HepG2 (cell line): ENCODE measurements around the gene KLF6. TPM values are rescaled to one million over a fixed set of nuclear protein-coding genes. Genes with fewer than 3 reads are reported as not detected.

Experiments
- ATAC-seq: fragments of 200-7000 bp; cut with Tn5 transposase; 3 replicates; pipeline ENCODE4 v1.9.1; 2020; ENCODE audit warnings: mild to moderate bottlenecking, moderate library complexity
- BruUV-seq: library from RNA; stranded (reverse); fragments of 400-500 nt; replicated peaks from 2 replicates; lab custom pipeline; 2021; lab: Mats Ljungman, UMichigan
- CTCF ChIA-PET: fragments of 300-600 bp; formaldehyde crosslinking; extraction: SDS; loops from one replicate; lab custom pipeline; 2021; ENCODE audit warnings: low total read pairs, inconsistent platforms, low intra/inter-chr PET ratio; lab: Yijun Ruan, JAX
- POLR2A ChIA-PET: fragments of 350-600 bp; sonication (Branson Sonifier 250); formaldehyde crosslinking; loops from one replicate; lab custom pipeline; 2020; ENCODE audit warnings: antibody characterized with exemption, inconsistent platforms; lab: Yijun Ruan, JAX
- DNase-seq: peaks from one replicate; pipeline ENCODE4 v3.0.0-alpha.2; 2015; ENCODE audit warnings: low spot score
- FAIRE-seq: peaks from 3 replicates; lab custom pipeline; 2011; peaks lifted over from hg19 to GRCh38; lab: Jason Lieb, UNC
- H2AFZ ChIP-seq: one replicate; pipeline ENCODE4 v1.6.1; 2011; ENCODE audit warnings: low read length, inconsistent platforms
- H3K27ac ChIP-seq: fragments of 300-600 bp; 3 replicates; pipeline ENCODE4 v1.8.0; 2011; ENCODE audit warnings: mixed run types, mild to moderate bottlenecking, mixed read lengths, low read length, inconsistent platforms; ENCODE audit not compliant: insufficient read depth; ENCODE audit errors: extremely low read length
- H3K27me3 ChIP-seq, 2 experiments: fragments of 200-600 bp in 1 of 2; 2 replicates in 1 of 2; 3 replicates in 1 of 2; pipeline versions ENCODE4 v1.6.0 to v1.8.0; 2011; ENCODE audit warnings: low read length in 2 of 2, mild to moderate bottlenecking in 2 of 2, moderate library complexity in 2 of 2, inconsistent platforms in 1 of 2; ENCODE audit not compliant: insufficient read depth in 2 of 2, control insufficient read depth in 1 of 2
- H3K36me3 ChIP-seq, 2 experiments: fragments of 200-600 bp in 1 of 2; replicated peaks in 1 of 2; 2 replicates in 1 of 2; 3 replicates in 1 of 2; pipeline versions ENCODE4 v1.5.1 to v1.8.0; 2011; ENCODE audit warnings: low read length in 2 of 2, inconsistent platforms in 1 of 2; ENCODE audit not compliant: insufficient read depth in 2 of 2, control insufficient read depth in 1 of 2
- H3K4me1 ChIP-seq: 2 replicates; pipeline ENCODE4 v1.5.1; 2012; ENCODE audit warnings: low read length, inconsistent platforms; ENCODE audit not compliant: insufficient read depth
- H3K4me2 ChIP-seq: 2 replicates; pipeline ENCODE4 v1.6.0; 2011; ENCODE audit warnings: low read depth, low read length, inconsistent platforms
- H3K4me3 ChIP-seq, 3 experiments: fragments of 200-600 bp in 1 of 3; sonication (generic), shearing (Covaris generic) in 1 of 3; replicated peaks in 1 of 3; 2 replicates each; pipeline ENCODE4 v1.5.1; 2011 to 2016; ENCODE audit warnings: low read length in 3 of 3, inconsistent platforms in 2 of 3, low read depth in 2 of 3, mild to moderate bottlenecking in 2 of 3, control low read depth in 1 of 3, mixed read lengths in 1 of 3; ENCODE audit not compliant: insufficient read depth in 1 of 3
- H3K79me2 ChIP-seq: one replicate; pipeline ENCODE4 v1.6.1; 2011; ENCODE audit warnings: low read length, inconsistent platforms; ENCODE audit not compliant: insufficient read depth
- H3K9ac ChIP-seq: 2 replicates; pipeline ENCODE4 v1.6.0; 2011; ENCODE audit warnings: mild to moderate bottlenecking, low read depth, low read length, inconsistent platforms; ENCODE audit not compliant: insufficient read depth
- H3K9me3 ChIP-seq: 2 replicates; pipeline ENCODE4 v1.5.1; 2012; ENCODE audit warnings: mild to moderate bottlenecking, low read length
- H4K20me1 ChIP-seq: 2 replicates; pipeline ENCODE4 v1.6.0; 2011; ENCODE audit warnings: inconsistent platforms, mild to moderate bottlenecking, low read length, moderate library complexity; ENCODE audit not compliant: insufficient read depth
- MAFF ChIP-seq: IDR thresholded peaks from 2 replicates; pipeline ENCODE4 v1.6.1; 2011; ENCODE audit warnings: low read depth, low read length, improper control_type of control experiment
- MAFK ChIP-seq, 2 experiments: IDR thresholded peaks in 1 of 2; conservative IDR thresholded peaks in 1 of 2; 2 replicates each; pipeline ENCODE4 v1.6.1; 2011; ENCODE audit warnings: improper control_type of control experiment in 2 of 2, low read length in 2 of 2
- NR2F6 ChIP-seq, 2 experiments: IDR thresholded peaks; 2 replicates each; pipeline ENCODE4 v1.6.1; 2016; ENCODE audit warnings: antibody characterized with exemption in 1 of 2, mild to moderate bottlenecking in 1 of 2
- POLR2A ChIP-seq, 2 experiments: IDR thresholded peaks; 2 replicates each; pipeline ENCODE4 v1.6.1; 2011; ENCODE audit warnings: low read depth in 2 of 2, low read length in 2 of 2, mild to moderate bottlenecking in 1 of 2, moderate library complexity in 1 of 2; ENCODE audit not compliant: insufficient read depth in 1 of 2
- RARA ChIP-seq: IDR thresholded peaks from 2 replicates; pipeline ENCODE4 v1.6.1; 2016; ENCODE audit warnings: missing genetic modification reagents, missing compliant biosample characterization
- RXRB ChIP-seq: IDR thresholded peaks from 2 replicates; pipeline ENCODE4 v1.6.1; 2016; ENCODE audit warnings: borderline replicate concordance, missing genetic modification reagents, missing compliant biosample characterization
- SP2 ChIP-seq: sonication (generic); formaldehyde crosslinking; IDR thresholded peaks from 2 replicates; pipeline ENCODE4 v1.5.1; 2020; ENCODE audit warnings: mild to moderate bottlenecking, missing genetic modification reagents
- SSRP1 ChIP-seq: IDR thresholded peaks from 2 replicates; pipeline ENCODE4 v1.6.1; 2016; ENCODE audit warnings: control low read depth
- TEAD3 ChIP-seq: optimal IDR thresholded peaks from 2 replicates; pipeline ENCODE3; 2016; ENCODE audit warnings: borderline replicate concordance
- ZEB1 ChIP-seq: IDR thresholded peaks from 2 replicates; pipeline ENCODE4 v1.6.1; 2012; ENCODE audit warnings: mild to moderate bottlenecking, low read depth, inconsistent platforms; ENCODE audit not compliant: insufficient replicate concordance
- ZMYM2 ChIP-seq: sonication (generic); formaldehyde crosslinking; IDR thresholded peaks from 2 replicates; pipeline ENCODE4 v1.8.0; 2022; ENCODE audit warnings: mild to moderate bottlenecking, missing genetic modification reagents
- ZNF331 ChIP-seq: sonication (generic); formaldehyde crosslinking; IDR thresholded peaks from 2 replicates; pipeline ENCODE4 v1.4.0; 2020; ENCODE audit warnings: missing genetic modification reagents
- ZNF790 ChIP-seq: sonication (generic); formaldehyde crosslinking; IDR thresholded peaks from 2 replicates; pipeline ENCODE4 v1.8.0; 2022; ENCODE audit warnings: missing genetic modification reagents, mild to moderate bottlenecking, borderline replicate concordance
- ZNF879 ChIP-seq: sonication (generic); formaldehyde crosslinking; IDR thresholded peaks from 2 replicates; pipeline ENCODE4 v1.8.1; 2023; ENCODE audit warnings: missing genetic modification reagents
- ZSCAN22 ChIP-seq: sonication (generic); formaldehyde crosslinking; IDR thresholded peaks from 2 replicates; pipeline ENCODE4 v1.4.0; 2020; ENCODE audit warnings: mild to moderate bottlenecking, missing genetic modification reagents
- WGBS: methylation state at CpG from one replicate; pipeline ENCODE4 v1.1.6; 2017; ENCODE audit warnings: low lambda C conversion rate; 5-methylcytosine and 5-hydroxymethylcytosine counted together
- in situ Hi-C: cut with HindIII; loops from 2 replicates; pipeline ENCODE4 v1.10.0; 2017; ENCODE audit warnings: low pct_unique_long_range_greater_than_20kb; ENCODE audit not compliant: extremely low pct_ligation_motif_present
- intact Hi-C: fragments of 100-400 bp; cut with micrococcal nuclease; formaldehyde crosslinking; loops from one replicate; pipeline ENCODE4 v1.10.0; 2022; ENCODE audit not compliant: unreplicated experiment
- polyA plus RNA-seq, 8 experiments: library from polyadenylated mRNA; depleted of rRNA in 3 of 8; stranded (reverse) in 7 of 8; unstranded in 1 of 8; fragments of >200 nt; fragmentation: Illumina TruSeq in 4 of 8; extraction: Trizol in 4 of 8; gene quantifications; 2 replicates each; pipeline versions ENCODE4 v1.2.1 to v1.2.3, GENCODE V29; 2011 to 2016; ENCODE audit warnings: low read depth in 4 of 8, missing spikeins in 1 of 8, mixed read lengths in 1 of 8; ENCODE audit not compliant: insufficient read depth in 1 of 8
- total RNA-seq, 5 experiments: library from RNA; depleted of rRNA; stranded (reverse); fragments of >200 nt; fragmentation: Illumina TruSeq; extraction: Trizol; gene quantifications; 2 replicates each; pipeline ENCODE4 v1.2.3, GENCODE V29; 2016; ENCODE audit warnings: low read depth in 1 of 5
- TF ChIP-seq, protein P1 (sequence below): IDR thresholded peaks from 2 replicates; pipeline ENCODE4 v1.4.0; 2020; ENCODE audit warnings: mild to moderate bottlenecking, missing genetic modification reagents
- TF ChIP-seq, protein P2 (sequence below): IDR thresholded peaks from 2 replicates; pipeline ENCODE4 v1.6.1; 2016; ENCODE audit warnings: missing compliant biosample characterization, missing genetic modification reagents, borderline replicate concordance
- TF ChIP-seq, protein P3 (sequence below): sonication (generic); formaldehyde crosslinking; IDR thresholded peaks from 2 replicates; pipeline ENCODE4 v1.4.0; 2020; ENCODE audit warnings: missing genetic modification reagents

KLF6 gene
- total and polyA plus RNA-seq, 2 of the 13 experiments (the other 11 are each of a cell fraction or from before 2014, with no cell fraction given): 27.0 to 71.9 TPM

DNA sequence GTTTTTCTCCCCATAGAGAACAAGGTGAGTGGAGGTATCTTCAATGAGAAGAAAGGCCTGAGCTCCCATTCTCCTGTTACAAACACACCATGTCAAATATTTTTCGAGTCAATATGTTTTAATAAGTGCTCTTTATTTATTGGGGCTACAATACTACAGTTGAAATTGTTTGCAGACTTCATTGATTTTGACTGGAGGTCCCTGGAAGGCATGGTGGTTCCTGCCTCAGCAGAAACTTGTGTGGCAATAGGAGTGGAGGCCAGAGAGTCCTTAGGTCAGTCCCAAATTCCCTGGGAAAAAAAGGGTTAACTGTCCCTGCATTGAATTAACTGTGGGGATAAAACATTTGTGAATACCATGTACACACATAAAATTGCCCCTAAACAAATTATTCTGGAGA lies 22.7 kb downstream of the KLF6 start (continued):
- TF ChIP-seq POLR2A (IDR thresholded peaks at IDR 0.05; ENCODE audit: insufficient read depth in 1 of 2, low read depth in 2 of 2, low read length in 2 of 2): no peak
- no peak for TF ChIP-seq ZSCAN22 (CRISPR knock-in tag)

DNA sequence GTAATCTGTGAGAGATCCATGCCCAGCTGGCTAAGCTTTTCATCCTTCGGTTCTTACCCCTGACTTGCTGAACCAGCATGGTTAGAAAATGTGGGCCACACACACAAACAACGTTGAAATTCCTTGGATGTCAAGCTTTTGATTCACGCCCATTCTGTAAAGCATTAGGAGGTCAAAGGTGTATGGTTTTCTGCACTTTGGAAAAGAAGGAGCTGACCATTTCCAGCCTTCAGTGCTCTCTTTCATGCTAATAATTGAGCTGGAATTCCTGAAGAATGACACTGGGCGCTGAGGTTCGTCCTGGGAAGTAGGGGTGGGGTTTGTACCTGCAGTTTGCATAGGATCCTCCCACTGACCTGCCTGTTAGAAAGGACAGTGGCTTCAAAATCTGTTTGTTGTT lies 23.1 kb downstream of the KLF6 start:
- POLR2A ChIA-PET: interaction anchor here (1.0 to 2.2 kb wide), 4 partner anchors 13 to 49 kb away, joined by 3 to 12 read pairs (median 4); partner anchors contain the start of gene KLF6
- FAIRE-seq: no peak
- Histone ChIP-seq H4K20me1 (no peaks in the 10 kb centered on the region), H3K79me2 (no peaks in the 10 kb centered on the region), H3K27me3 (peaks cover 0 to 11% of the 10 kb centered on the region in 2 experiments; a peak in 2 of 5 replicates), H3K36me3 (no peaks in the 10 kb centered on the region), H3K4me1 (peaks cover 77% of the 10 kb centered on the region), H2AFZ (no peak overlapping the region), H3K9me3 (no peaks in the 10 kb centered on the region), H3K4me3 (no peak overlapping the region), H3K4me2 (peak overlapping the region; percentile 28; the same call in 1 of the 2 replicates), H3K27ac (no peak overlapping the region), H3K9ac (no peak overlapping the region)
- BruUV-seq: no TSS peak
- ATAC-seq: peak; percentile 13; the same call in 2 of the 3 replicates
- DNase-seq: peak; percentile 73
- WGBS: 8% methylated on average over 5 of the region's 5 CpGs
- in situ Hi-C loops: loop anchor here (25.0 kb wide), 1 partner anchor 525 kb away; no protein-coding TSS in a partner anchor
- intact Hi-C loops: no loop called here
- CTCF ChIA-PET: no interaction called here
- peak; percentile 78 for TF ChIP-seq TEAD3 (CRISPR knock-in tag)
- TF ChIP-seq ZEB1: peak; percentile 43
- no peak for TF ChIP-seq ZMYM2
- TF ChIP-seq SSRP1 (CRISPR knock-in tag): no peak
- TF ChIP-seq, protein P1, sequence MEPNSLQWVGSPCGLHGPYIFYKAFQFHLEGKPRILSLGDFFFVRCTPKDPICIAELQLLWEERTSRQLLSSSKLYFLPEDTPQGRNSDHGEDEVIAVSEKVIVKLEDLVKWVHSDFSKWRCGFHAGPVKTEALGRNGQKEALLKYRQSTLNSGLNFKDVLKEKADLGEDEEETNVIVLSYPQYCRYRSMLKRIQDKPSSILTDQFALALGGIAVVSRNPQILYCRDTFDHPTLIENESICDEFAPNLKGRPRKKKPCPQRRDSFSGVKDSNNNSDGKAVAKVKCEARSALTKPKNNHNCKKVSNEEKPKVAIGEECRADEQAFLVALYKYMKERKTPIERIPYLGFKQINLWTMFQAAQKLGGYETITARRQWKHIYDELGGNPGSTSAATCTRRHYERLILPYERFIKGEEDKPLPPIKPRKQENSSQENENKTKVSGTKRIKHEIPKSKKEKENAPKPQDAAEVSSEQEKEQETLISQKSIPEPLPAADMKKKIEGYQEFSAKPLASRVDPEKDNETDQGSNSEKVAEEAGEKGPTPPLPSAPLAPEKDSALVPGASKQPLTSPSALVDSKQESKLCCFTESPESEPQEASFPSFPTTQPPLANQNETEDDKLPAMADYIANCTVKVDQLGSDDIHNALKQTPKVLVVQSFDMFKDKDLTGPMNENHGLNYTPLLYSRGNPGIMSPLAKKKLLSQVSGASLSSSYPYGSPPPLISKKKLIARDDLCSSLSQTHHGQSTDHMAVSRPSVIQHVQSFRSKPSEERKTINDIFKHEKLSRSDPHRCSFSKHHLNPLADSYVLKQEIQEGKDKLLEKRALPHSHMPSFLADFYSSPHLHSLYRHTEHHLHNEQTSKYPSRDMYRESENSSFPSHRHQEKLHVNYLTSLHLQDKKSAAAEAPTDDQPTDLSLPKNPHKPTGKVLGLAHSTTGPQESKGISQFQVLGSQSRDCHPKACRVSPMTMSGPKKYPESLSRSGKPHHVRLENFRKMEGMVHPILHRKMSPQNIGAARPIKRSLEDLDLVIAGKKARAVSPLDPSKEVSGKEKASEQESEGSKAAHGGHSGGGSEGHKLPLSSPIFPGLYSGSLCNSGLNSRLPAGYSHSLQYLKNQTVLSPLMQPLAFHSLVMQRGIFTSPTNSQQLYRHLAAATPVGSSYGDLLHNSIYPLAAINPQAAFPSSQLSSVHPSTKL (CRISPR knock-in tag): peak; percentile 25
- no peak for TF ChIP-seq SP2
- TF ChIP-seq, protein P2, sequence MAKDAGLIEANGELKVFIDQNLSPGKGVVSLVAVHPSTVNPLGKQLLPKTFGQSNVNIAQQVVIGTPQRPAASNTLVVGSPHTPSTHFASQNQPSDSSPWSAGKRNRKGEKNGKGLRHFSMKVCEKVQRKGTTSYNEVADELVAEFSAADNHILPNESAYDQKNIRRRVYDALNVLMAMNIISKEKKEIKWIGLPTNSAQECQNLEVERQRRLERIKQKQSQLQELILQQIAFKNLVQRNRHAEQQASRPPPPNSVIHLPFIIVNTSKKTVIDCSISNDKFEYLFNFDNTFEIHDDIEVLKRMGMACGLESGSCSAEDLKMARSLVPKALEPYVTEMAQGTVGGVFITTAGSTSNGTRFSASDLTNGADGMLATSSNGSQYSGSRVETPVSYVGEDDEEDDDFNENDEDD (CRISPR knock-in tag): no peak
- 0 out of 4 replicates have a peak, but pooled peaks of 1 of the 2 experiments have one; percentile 0 for TF ChIP-seq MAFK (conservative IDR thresholded peaks at IDR 0.05 in 1 of 2, IDR thresholded peaks at IDR 0.05 in 1 of 2; ENCODE audit: low read length in 2 of 2)
- TF ChIP-seq NR2F6 (IDR thresholded peaks at IDR 0.05): no peak
- 0 out of 2 replicates have a peak, but pooled peaks have one; percentile 38 for TF ChIP-seq NR2F6 (CRISPR knock-in tag; IDR thresholded peaks at IDR 0.05)
- TF ChIP-seq RXRB (CRISPR knock-in tag): peak; percentile 17; the same call in 1 of the 2 replicates
- 0 out of 2 replicates have a peak, but pooled peaks have one; percentile 23 for TF ChIP-seq MAFF
- TF ChIP-seq ZNF879 (CRISPR knock-in tag): no peak
- no peak for TF ChIP-seq ZNF790 (CRISPR knock-in tag)
- TF ChIP-seq ZNF331 (CRISPR knock-in tag): peak; percentile 44; the same call in 1 of the 2 replicates
- TF ChIP-seq, protein P3, sequence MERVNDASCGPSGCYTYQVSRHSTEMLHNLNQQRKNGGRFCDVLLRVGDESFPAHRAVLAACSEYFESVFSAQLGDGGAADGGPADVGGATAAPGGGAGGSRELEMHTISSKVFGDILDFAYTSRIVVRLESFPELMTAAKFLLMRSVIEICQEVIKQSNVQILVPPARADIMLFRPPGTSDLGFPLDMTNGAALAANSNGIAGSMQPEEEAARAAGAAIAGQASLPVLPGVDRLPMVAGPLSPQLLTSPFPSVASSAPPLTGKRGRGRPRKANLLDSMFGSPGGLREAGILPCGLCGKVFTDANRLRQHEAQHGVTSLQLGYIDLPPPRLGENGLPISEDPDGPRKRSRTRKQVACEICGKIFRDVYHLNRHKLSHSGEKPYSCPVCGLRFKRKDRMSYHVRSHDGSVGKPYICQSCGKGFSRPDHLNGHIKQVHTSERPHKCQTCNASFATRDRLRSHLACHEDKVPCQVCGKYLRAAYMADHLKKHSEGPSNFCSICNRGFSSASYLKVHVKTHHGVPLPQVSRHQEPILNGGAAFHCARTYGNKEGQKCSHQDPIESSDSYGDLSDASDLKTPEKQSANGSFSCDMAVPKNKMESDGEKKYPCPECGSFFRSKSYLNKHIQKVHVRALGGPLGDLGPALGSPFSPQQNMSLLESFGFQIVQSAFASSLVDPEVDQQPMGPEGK: no peak
- 0 out of 2 replicates have a peak, but pooled peaks have one; percentile 8 for TF ChIP-seq RARA (CRISPR knock-in tag)
